ENCODE measurements around the gene ARHGAP24. TPM values are rescaled to one million over a fixed set of nuclear protein-coding genes. Genes with fewer than 3 reads are reported as not detected.

Gene ARHGAP24
- total RNA-seq, 6 experiments from 2014 or later, result 4.0 to 7.3 (median 6.1) TPM

DNA sequence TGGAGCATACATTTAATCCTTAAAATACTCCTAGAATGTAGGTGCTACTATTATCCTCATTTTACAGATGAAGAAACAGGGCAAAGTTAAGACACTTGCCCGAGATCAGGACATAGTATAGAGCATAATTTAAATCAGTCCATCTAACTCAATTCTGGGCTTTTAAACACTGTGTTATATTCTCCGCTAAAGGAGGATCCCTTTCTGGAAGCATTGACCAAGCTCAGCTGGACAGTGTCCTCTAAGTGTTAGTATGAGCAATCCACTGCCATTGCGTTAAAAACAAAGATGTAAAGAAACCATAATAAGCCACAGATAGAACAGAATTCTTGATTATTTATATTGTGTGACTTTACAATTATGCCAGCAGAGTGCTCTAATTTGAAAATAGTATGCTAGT is 207.0 kb downstream of the ARHGAP24 start:
- no peaks in the 10 kb centered on the region for H3K9me3 ChIP-seq
- peak overlapping the region in 1 of 3 donors; percentile 18 for H3K27ac ChIP-seq
- no peaks in the 10 kb centered on the region for H3K4me1 ChIP-seq
- DNase-seq (no peak), ATAC-seq (no peak)
- H3K36me3 ChIP-seq, result no peaks in the 10 kb centered on the region
- intact Hi-C loops (cut with DNase I), result no loop called here
- TF ChIP-seq, protein P1, sequence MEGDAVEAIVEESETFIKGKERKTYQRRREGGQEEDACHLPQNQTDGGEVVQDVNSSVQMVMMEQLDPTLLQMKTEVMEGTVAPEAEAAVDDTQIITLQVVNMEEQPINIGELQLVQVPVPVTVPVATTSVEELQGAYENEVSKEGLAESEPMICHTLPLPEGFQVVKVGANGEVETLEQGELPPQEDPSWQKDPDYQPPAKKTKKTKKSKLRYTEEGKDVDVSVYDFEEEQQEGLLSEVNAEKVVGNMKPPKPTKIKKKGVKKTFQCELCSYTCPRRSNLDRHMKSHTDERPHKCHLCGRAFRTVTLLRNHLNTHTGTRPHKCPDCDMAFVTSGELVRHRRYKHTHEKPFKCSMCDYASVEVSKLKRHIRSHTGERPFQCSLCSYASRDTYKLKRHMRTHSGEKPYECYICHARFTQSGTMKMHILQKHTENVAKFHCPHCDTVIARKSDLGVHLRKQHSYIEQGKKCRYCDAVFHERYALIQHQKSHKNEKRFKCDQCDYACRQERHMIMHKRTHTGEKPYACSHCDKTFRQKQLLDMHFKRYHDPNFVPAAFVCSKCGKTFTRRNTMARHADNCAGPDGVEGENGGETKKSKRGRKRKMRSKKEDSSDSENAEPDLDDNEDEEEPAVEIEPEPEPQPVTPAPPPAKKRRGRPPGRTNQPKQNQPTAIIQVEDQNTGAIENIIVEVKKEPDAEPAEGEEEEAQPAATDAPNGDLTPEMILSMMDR (IDR thresholded peaks at IDR 0.05), result no peak
- TF ChIP-seq POLR2A (IDR thresholded peaks at IDR 0.05), result no peak
- no peaks in the 10 kb centered on the region for H3K27me3 ChIP-seq
- no peak overlapping the region for H3K4me3 ChIP-seq
- 79% methylated on average over 3 of the region's 3 CpGs for WGBS (ENCODE audit: insufficient coverage, low coverage, low lambda C conversion rate, missing lambda C conversion rate)

DNA sequence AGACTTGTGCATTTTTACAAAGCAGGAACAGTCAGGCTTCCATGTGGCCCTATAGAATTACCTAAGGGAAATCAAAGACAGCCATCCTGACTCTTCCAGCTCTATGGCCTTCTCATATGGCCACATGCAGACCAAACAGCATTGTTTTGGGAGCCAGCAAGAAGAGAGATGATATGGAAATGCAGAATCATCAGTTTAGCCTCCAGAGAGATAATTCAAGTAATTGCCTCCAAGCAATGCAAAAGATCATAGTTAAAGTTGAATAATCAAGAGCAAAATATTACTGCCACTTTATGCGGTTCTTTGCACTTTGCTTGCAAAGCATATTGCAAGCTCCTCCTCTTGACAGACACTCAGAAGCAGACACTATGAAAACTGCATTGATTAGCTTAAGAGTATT is 207.4 kb downstream of the ARHGAP24 start:
- intact Hi-C loops (cut with DNase I), result no loop called here
- Histone ChIP-seq H3K36me3 (no peaks in the 10 kb centered on the region), H3K27ac (no peak overlapping the region), H3K4me1 (no peaks in the 10 kb centered on the region), H3K9me3 (no peaks in the 10 kb centered on the region), H3K4me3 (no peak overlapping the region), H3K27me3 (no peaks in the 10 kb centered on the region)
- WGBS (ENCODE audit: insufficient coverage, low coverage, low lambda C conversion rate, missing lambda C conversion rate), result 85% methylated on average over 1 of the region's 1 CpG
- DNase-seq (no peak), ATAC-seq (no peak)
- no peak for TF ChIP-seq POLR2A (IDR thresholded peaks at IDR 0.05)

DNA sequence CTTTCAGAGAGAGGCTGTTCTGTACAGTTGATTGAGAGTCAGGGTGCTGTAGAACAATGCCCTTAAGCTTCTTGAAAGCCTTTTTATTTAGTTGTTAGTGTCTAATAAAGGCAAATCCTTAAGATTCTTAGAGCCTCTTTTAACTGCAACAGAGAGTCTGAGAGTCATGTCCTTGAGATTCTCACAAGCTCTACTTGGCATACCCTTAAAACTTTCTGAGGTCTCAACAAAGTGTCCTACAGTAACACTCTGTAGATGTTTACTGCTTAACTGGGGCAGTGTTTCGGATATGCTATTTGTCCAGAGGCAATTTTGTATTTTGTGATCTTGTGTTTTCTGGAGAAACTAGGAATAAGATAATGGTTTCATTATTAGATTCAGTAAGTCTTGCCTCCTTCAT is 209.7 kb downstream of the ARHGAP24 start:
- Histone ChIP-seq H3K36me3 (no peaks in the 10 kb centered on the region), H3K4me1 (no peaks in the 10 kb centered on the region), H3K27me3 (no peaks in the 10 kb centered on the region), H3K27ac (no peak overlapping the region), H3K4me3 (no peak overlapping the region), H3K9me3 (no peaks in the 10 kb centered on the region)
- no peak for TF ChIP-seq POLR2A (IDR thresholded peaks at IDR 0.05)
- TF ChIP-seq, protein P1 (IDR thresholded peaks at IDR 0.05), result no peak
- intact Hi-C loops (cut with DNase I), result no loop called here
- DNase-seq (no peak), ATAC-seq (no peak)
- 60% methylated on average over 1 of the region's 1 CpG for whole genome bisulfite sequencing (ENCODE audit: insufficient coverage, low coverage, low lambda C conversion rate, missing lambda C conversion rate)

DNA sequence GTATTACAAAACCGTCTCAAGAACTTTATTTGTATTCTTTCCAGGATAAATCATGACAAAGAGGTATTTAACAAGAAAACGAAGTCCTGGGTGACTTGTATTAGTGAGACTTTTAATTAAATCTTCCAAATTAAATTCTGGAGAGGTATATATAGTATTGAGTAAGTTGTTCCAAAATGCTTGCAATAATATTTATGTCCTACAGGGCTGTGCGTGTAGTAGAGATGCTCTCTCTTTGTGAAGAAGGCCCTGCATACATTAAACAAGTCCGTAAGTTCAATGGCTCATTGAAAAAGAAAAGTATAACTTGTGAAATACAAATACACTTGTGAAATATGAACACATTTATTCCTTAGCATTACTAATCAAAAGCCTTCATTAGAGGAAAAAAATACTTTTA is 211.4 kb downstream of the ARHGAP24 start:
- Histone ChIP-seq H3K4me1 (no peaks in the 10 kb centered on the region), H3K4me3 (no peak overlapping the region), H3K9me3 (no peaks in the 10 kb centered on the region), H3K36me3 (no peaks in the 10 kb centered on the region), H3K27ac (no peak overlapping the region), H3K27me3 (no peaks in the 10 kb centered on the region)
- TF ChIP-seq, protein P1 (IDR thresholded peaks at IDR 0.05), result no peak
- no peak for TF ChIP-seq POLR2A (IDR thresholded peaks at IDR 0.05)
- intact Hi-C loops (cut with DNase I), result no loop called here
- DNase-seq (no peak), ATAC-seq (no peak)
- WGBS (ENCODE audit: insufficient coverage, low coverage, low lambda C conversion rate, missing lambda C conversion rate), result 37% methylated on average over 4 of the region's 4 CpGs

DNA sequence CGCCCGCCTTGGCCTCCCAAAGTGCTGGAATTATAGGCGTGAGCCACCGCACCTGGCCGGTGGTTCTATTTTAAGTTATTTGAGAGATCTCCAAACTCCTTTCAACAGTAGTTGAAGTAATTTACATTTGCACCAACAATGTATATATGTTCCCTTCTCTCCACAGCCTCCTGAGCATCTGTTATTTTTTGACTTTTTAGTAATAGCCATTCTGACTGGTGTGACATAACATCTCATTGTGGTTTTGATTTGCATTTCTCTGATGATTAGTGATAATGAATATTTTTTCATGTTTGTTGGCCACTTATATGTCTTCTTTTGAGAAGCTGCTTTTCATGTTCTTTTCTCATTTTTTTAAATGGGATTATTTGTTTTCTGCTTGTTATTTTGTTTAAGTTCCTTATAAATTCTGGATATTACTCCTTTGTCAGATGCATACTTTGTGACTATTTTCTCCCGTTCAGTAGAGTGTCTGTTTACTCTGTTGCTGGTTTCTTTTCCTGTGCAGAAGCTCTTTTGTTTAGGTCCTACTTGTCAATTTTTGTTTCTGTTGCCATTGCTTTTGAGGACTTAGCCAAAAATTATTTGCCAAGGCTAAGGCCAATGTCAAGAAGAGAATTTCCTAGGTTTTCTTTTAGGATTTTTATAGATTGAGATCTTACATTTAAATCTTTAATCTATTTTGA is 213.2 kb downstream of the ARHGAP24 start:
- Histone ChIP-seq H3K4me1 (no peaks in the 10 kb centered on the region), H3K27ac (no peak overlapping the region), H3K4me3 (no peak overlapping the region), H3K9me3 (no peaks in the 10 kb centered on the region), H3K36me3 (no peaks in the 10 kb centered on the region), H3K27me3 (no peaks in the 10 kb centered on the region)
- DNase-seq (no peak), ATAC-seq (no peak)
- TF ChIP-seq, protein P1 (IDR thresholded peaks at IDR 0.05), result no peak
- TF ChIP-seq POLR2A (IDR thresholded peaks at IDR 0.05), result no peak
- intact Hi-C loops (cut with DNase I), result no loop called here
- 70% methylated on average over 6 of the region's 6 CpGs for WGBS (ENCODE audit: insufficient coverage, low coverage, low lambda C conversion rate, missing lambda C conversion rate)

Data from right lobe of liver (tissue), 6 donors.